Stomach (tissue), 9 donors: ENCODE results near the gene GREB1L. TPM values are rescaled to one million over a fixed set of nuclear protein-coding genes. Genes with fewer than 3 reads are reported as not detected.

ENCODE experiments used
- DNase-seq, 2 donors: peaks; one replicate each; pipeline versions ENCODE4 v3.0.0 to v3.0.0-alpha.2; 2013 to 2019
- H3K27ac ChIP-seq, 5 donors: fragments of 200-600 bp in 4 of 5; sonication (generic) in 4 of 5; one replicate each; pipeline ENCODE4 v1.5.1; 2013 to 2019; ENCODE audit warnings: mild to moderate bottlenecking in 1 of 5, moderate library complexity in 1 of 5
- H3K27me3 ChIP-seq, 3 donors: fragments of 200-600 bp; sonication (generic); one replicate each; pipeline ENCODE4 v1.5.1; 2017 to 2019; ENCODE audit warnings: mixed run types in 1 of 3
- H3K36me3 ChIP-seq, 4 donors: fragments of 200-600 bp; sonication (generic); 1 replicate in 3 of 4; 2 replicates in 1 of 4; pipeline ENCODE4 v1.5.1; 2016 to 2019
- H3K4me1 ChIP-seq, 4 donors: fragments of 200-600 bp; sonication (generic); one replicate each; pipeline ENCODE4 v1.5.1; 2016 to 2019
- H3K4me3 ChIP-seq, 4 donors: fragments of 200-600 bp; sonication (generic) in 3 of 4; one replicate each; pipeline ENCODE4 v1.5.1; 2016 to 2019; ENCODE audit warnings: mild to moderate bottlenecking in 1 of 4
- H3K9me3 ChIP-seq, 4 donors: fragments of 200-600 bp; sonication (generic); one replicate each; pipeline ENCODE4 v1.5.1; 2016 to 2019
- CTCF ChIP-seq, 7 experiments: fragments of 450-650 bp in 4 of 7; fragments of 200-600 bp in 3 of 7; sonication (generic) in 3 of 7; IDR thresholded peaks; one replicate each; pipeline ENCODE4 v1.5.1; 2016 to 2019; ENCODE audit warnings: antibody characterized with exemption in 7 of 7, control low read depth in 2 of 7, mild to moderate bottlenecking in 1 of 7
- EP300 ChIP-seq: sonication (generic); formaldehyde crosslinking; IDR thresholded peaks from one replicate; pipeline ENCODE4 v1.6.1; 2017; ENCODE audit warnings: antibody characterized with exemption
- POLR2A ChIP-seq, 4 donors: fragments of 450-650 bp; IDR thresholded peaks; one replicate each; pipeline ENCODE4 v1.6.1; 2016; ENCODE audit warnings: antibody characterized with exemption in 4 of 4, control low read depth in 2 of 4, mild to moderate bottlenecking in 1 of 4, moderate library complexity in 1 of 4
- POLR2AphosphoS5 ChIP-seq, 3 donors: sonication (generic); formaldehyde crosslinking; IDR thresholded peaks; one replicate each; pipeline ENCODE4 v1.6.1; 2016; ENCODE audit warnings: antibody characterized with exemption in 3 of 3
- WGBS, 5 donors: extraction: QIAGEN DNeasy Blood & Tissue Kit in 3 of 5; methylation state at CpG; one replicate each; pipeline versions ENCODE4 v1.1.5 to v1.1.7; 2013 to 2018; 5-methylcytosine and 5-hydroxymethylcytosine counted together
- intact Hi-C: fragments of 100-400 bp; cut with DNase I; formaldehyde crosslinking; loops from one replicate; pipeline ENCODE4 v1.15.1; 2023; ENCODE audit warnings: low total_unique reads
- polyA plus RNA-seq, 3 donors: library from polyadenylated mRNA; stranded (reverse); fragments of 200-250 nt; gene quantifications; one replicate each; pipeline ENCODE4 v1.2.3, GENCODE V29; 2013
- total RNA-seq, 5 donors: library from RNA; depleted of rRNA; stranded (reverse); fragments of >200 nt; gene quantifications; one replicate each; pipeline versions ENCODE4 v1.1.0 to v1.2.3, GENCODE V29; 2014 to 2016
- donor health status: healthy with polysubstance abuse.
- donor health status: Bipolar disorder and iron deficiency.
- donor health status: healthy.

The GREB1L gene
- total and polyA plus RNA-seq, 8 donors, result 0.15 to 77.6 (median 0.45) TPM; not detected in 1

GRCh38 chr18:21203126-21203525, 38.9 kb upstream of the GREB1L start:
- TF ChIP-seq EP300 (no peak), POLR2AphosphoS5 (IDR thresholded peaks at IDR 0.05) (no peak), CTCF (IDR thresholded peaks at IDR 0.05) (no peak), POLR2A (IDR thresholded peaks at IDR 0.05) (no peak)
- no peaks in the 10 kb centered on the region for H3K9me3 ChIP-seq
- no peaks in the 10 kb centered on the region for H3K4me1 ChIP-seq
- WGBS, 5 donors, result 92 to 95% (median 94%) methylated on average over 7 of the region's 7 CpGs
- H3K27me3 ChIP-seq, result peaks cover 0 to 34% (median 5%) of the 10 kb centered on the region in 3 donors
- intact Hi-C loops, result loop anchor here (5.0 kb wide), 1 partner anchor 239 kb away; no protein-coding TSS in a partner anchor
- DNase-seq, result no peak
- H3K27ac ChIP-seq, result no peak overlapping the region
- no peak overlapping the region for H3K4me3 ChIP-seq
- H3K36me3 ChIP-seq, result no peaks in the 10 kb centered on the region

GRCh38 chr18:21203542-21204241, 38.3 kb upstream of the GREB1L start:
- no peak overlapping the region for H3K4me3 ChIP-seq
- no peaks in the 10 kb centered on the region for H3K4me1 ChIP-seq
- intact Hi-C loops, result loop anchor here (5.0 kb wide), 1 partner anchor 239 kb away; no protein-coding TSS in a partner anchor
- no peak for DNase-seq
- H3K36me3 ChIP-seq, result no peaks in the 10 kb centered on the region
- no peaks in the 10 kb centered on the region for H3K9me3 ChIP-seq
- peaks cover 0 to 33% (median 3%) of the 10 kb centered on the region in 3 donors for H3K27me3 ChIP-seq
- H3K27ac ChIP-seq, result no peak overlapping the region
- TF ChIP-seq POLR2AphosphoS5 (IDR thresholded peaks at IDR 0.05) (no peak), CTCF (IDR thresholded peaks at IDR 0.05) (no peak), POLR2A (IDR thresholded peaks at IDR 0.05) (no peak), EP300 (no peak)
- WGBS, 5 donors, result 91 to 94% (median 92%) methylated on average over 11 of the region's 11 CpGs

- Histone ChIP-seq H3K4me1 (no peaks in the 10 kb centered on the region), H3K36me3 (no peaks in the 10 kb centered on the region), H3K9me3 (no peaks in the 10 kb centered on the region), H3K27me3 (peaks cover 0 to 24% (median 0%) of the 10 kb centered on the region in 3 donors), H3K4me3 (no peak overlapping the region), H3K27ac (no peak overlapping the region)
- TF ChIP-seq POLR2AphosphoS5 (IDR thresholded peaks at IDR 0.05) (no peak), POLR2A (IDR thresholded peaks at IDR 0.05) (no peak), EP300 (no peak), CTCF (IDR thresholded peaks at IDR 0.05) (no peak)
- 72 to 86% (median 81%) methylated on average over 4 of the region's 4 CpGs for WGBS, 5 donors
- intact Hi-C loops, result no loop called here
- no peak for DNase-seq
Observed at GRCh38 chr18:21205695-21206094, 36.3 kb upstream of the GREB1L start.

DNA sequence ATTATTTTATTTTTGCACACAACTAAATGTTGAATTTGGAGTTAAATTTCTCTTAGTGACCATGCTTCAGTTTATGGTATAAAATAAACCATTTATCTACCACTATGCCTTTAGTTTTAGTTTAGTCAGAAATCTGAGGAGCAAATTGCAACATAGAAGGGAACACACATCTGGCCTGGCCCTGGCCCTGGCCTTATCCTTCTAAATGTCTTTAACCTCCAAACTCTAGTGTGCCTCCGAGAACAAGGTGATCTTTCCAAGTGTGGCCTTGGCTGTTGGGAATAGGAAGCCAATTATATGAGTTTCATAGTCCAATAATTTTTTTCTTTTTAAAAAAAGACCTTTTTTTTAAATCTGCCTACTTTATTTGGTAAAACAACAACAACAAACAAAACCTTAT, 31.8 kb upstream of the GREB1L start:
- TF ChIP-seq EP300 (no peak), POLR2A (IDR thresholded peaks at IDR 0.05) (no peak), CTCF (IDR thresholded peaks at IDR 0.05) (no peak), POLR2AphosphoS5 (IDR thresholded peaks at IDR 0.05) (no peak)

More for the DNA sequence above, 31.8 kb upstream of the GREB1L start:
- H3K27ac ChIP-seq, result no peak overlapping the region
- H3K4me3 ChIP-seq, result no peak overlapping the region
- intact Hi-C loops, result no loop called here
- H3K9me3 ChIP-seq, result no peaks in the 10 kb centered on the region
- no peak for DNase-seq
- WGBS, 5 donors, result 81 to 97% (median 92%) methylated on average over 1 of the region's 1 CpG
- H3K4me1 ChIP-seq, result no peaks in the 10 kb centered on the region
- no peaks in the 10 kb centered on the region for H3K36me3 ChIP-seq
- H3K27me3 ChIP-seq, result no peaks in the 10 kb centered on the region
